Thyroid gland (tissue), 4 donors: ENCODE results near the gene PRELP. TPM values are rescaled to one million over a fixed set of nuclear protein-coding genes. Genes with fewer than 3 reads are reported as not detected.
"Not testable (repeated sequence)": the region's sequence is repeated elsewhere in the genome, so short reads cannot be mapped to it uniquely, and the experiment has no call there.

ENCODE experiments used
- DNase-seq, 2 donors: peaks; one replicate each; pipeline ENCODE4 v3.0.0-alpha.2; 2019
- H3K27ac ChIP-seq, 3 donors: fragments of 200-600 bp; sonication (generic); 1 replicate in 2 of 3; 2 replicates in 1 of 3; pipeline ENCODE4 v1.5.1; 2016 to 2019; ENCODE audit warnings: mild to moderate bottlenecking in 1 of 3, moderate library complexity in 1 of 3
- H3K27me3 ChIP-seq: fragments of 200-600 bp; sonication (generic); one replicate; pipeline ENCODE4 v1.5.1; 2019
- H3K36me3 ChIP-seq, 2 donors: fragments of 200-600 bp; sonication (generic); one replicate each; pipeline ENCODE4 v1.5.1; 2016 to 2019
- H3K4me1 ChIP-seq, 2 donors: fragments of 200-600 bp; sonication (generic); one replicate each; pipeline ENCODE4 v1.5.1; 2017 to 2019
- H3K4me3 ChIP-seq, 3 donors: fragments of 200-600 bp; sonication (generic); replicated peaks in 1 of 3; 1 replicate in 2 of 3; 2 replicates in 1 of 3; pipeline ENCODE4 v1.5.1; 2016; ENCODE audit warnings: mild to moderate bottlenecking in 1 of 3
- H3K9me3 ChIP-seq: fragments of 200-600 bp; sonication (generic); one replicate; pipeline ENCODE4 v1.5.1; 2017
- POLR2A ChIP-seq, 2 donors: fragments of 450-650 bp; IDR thresholded peaks; one replicate each; pipeline ENCODE4 v1.6.1; 2017; ENCODE audit warnings: antibody characterized with exemption in 2 of 2, mild to moderate bottlenecking in 2 of 2, moderate library complexity in 1 of 2
- WGBS, 2 donors: methylation state at CpG; one replicate each; pipeline ENCODE4 v1.1.5; 2017; 5-methylcytosine and 5-hydroxymethylcytosine counted together
- intact Hi-C: fragments of 100-400 bp; cut with DNase I; formaldehyde crosslinking; loops from one replicate; pipeline ENCODE4 v1.15.1; 2023
- total RNA-seq, 4 donors: library from RNA; depleted of rRNA; stranded (reverse); fragments of >200 nt; gene quantifications; one replicate each; pipeline ENCODE4 v1.2.3, GENCODE V29; 2016
- TF ChIP-seq, protein P1 (sequence below), 6 experiments: fragments of 200-600 bp in 3 of 6; fragments of 450-650 bp in 3 of 6; sonication (generic) in 3 of 6; IDR thresholded peaks; one replicate each; pipeline ENCODE4 v1.5.1; 2016 to 2019; ENCODE audit warnings: antibody characterized with exemption in 6 of 6, mild to moderate bottlenecking in 2 of 6, inconsistent platforms in 1 of 6, moderate library complexity in 1 of 6

Gene PRELP
- total RNA-seq, 4 donors from 2014 or later = 17.5 to 86.1 (median 35.4) TPM

DNA sequence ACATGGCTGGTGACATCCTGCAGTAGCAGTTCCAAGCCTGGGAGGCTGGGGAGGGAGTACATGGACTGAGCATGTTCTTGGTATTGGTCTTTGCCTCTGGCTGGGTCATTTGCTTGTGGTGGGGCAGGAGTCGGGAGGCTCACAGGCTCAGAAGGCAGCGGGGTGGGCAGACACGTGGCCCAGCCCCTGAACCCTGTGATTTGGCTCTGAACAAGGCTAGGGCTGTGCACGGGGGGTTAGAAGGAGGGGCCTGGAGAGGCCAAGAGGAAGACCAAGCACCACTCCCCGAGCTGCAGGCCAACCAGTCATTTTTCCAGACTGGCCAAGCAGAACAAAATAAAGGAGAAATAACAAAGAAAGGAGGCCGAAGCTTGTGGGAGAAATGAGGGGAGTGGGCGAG is 9.7 kb upstream of the PRELP start:
- TF ChIP-seq POLR2A (IDR thresholded peaks at IDR 0.05) = peak in 1 of 2 donors; percentile 28
- TF ChIP-seq, protein P1, sequence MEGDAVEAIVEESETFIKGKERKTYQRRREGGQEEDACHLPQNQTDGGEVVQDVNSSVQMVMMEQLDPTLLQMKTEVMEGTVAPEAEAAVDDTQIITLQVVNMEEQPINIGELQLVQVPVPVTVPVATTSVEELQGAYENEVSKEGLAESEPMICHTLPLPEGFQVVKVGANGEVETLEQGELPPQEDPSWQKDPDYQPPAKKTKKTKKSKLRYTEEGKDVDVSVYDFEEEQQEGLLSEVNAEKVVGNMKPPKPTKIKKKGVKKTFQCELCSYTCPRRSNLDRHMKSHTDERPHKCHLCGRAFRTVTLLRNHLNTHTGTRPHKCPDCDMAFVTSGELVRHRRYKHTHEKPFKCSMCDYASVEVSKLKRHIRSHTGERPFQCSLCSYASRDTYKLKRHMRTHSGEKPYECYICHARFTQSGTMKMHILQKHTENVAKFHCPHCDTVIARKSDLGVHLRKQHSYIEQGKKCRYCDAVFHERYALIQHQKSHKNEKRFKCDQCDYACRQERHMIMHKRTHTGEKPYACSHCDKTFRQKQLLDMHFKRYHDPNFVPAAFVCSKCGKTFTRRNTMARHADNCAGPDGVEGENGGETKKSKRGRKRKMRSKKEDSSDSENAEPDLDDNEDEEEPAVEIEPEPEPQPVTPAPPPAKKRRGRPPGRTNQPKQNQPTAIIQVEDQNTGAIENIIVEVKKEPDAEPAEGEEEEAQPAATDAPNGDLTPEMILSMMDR (IDR thresholded peaks at IDR 0.05) = no peak
- intact Hi-C loops = no loop called here
- H3K27ac ChIP-seq = peak overlapping the region; percentile 53 to 89 (median 76)
- H3K36me3 ChIP-seq = no peaks in the 10 kb centered on the region
- 10 to 14% methylated on average over 7 of the region's 7 CpGs for WGBS, 2 donors
- H3K4me3 ChIP-seq = no peak overlapping the region
- H3K9me3 ChIP-seq = no peaks in the 10 kb centered on the region
- H3K27me3 ChIP-seq = no peaks in the 10 kb centered on the region
- H3K4me1 ChIP-seq = peaks cover 23 to 55% of the 10 kb centered on the region in 2 donors
- peak; percentile 75 for DNase-seq

DNA sequence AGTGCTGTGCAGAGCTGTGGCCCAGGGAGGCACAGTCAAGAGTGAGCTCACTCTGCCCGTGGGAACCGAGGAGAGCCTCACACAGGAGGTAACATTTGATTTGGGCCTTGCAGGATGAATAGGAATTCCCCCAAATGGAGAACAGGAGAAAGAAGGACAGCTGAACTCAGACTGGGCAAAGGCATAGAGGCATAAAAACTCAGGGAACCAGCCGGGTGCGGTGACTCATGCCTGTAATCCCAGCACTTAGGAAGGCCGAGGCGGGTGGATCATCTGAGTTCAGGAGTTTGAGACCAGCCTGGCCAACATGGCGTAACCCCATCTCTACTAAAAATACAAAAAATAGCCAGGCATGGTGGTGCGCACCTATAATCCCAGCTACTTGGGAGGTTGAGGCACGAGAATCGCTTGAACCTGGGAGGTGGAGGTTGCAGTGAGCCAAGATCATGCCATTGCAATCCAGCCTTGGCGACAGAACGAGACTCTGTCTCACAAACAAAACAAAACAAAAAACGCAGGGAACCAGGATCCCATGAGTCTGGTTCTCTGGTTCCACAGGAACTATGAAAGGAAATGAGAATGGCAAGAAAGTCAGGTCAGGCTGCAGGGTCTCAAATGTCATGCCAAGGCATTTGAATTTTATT is 8.6 kb upstream of the PRELP start:
- H3K36me3 ChIP-seq, H3K27me3 ChIP-seq, H3K9me3 ChIP-seq, H3K4me3 ChIP-seq, intact Hi-C loops: not testable (repeated sequence)
- WGBS, 2 donors = 67 to 80% methylated on average over 13 of the region's 13 CpGs
- peak in 1 of 2 donors; percentile 36 for DNase-seq
- peak overlapping the region; percentile 53 to 89 (median 76) for H3K27ac ChIP-seq
- H3K4me1 ChIP-seq = peaks cover 23 to 55% of the 10 kb centered on the region in 2 donors

DNA sequence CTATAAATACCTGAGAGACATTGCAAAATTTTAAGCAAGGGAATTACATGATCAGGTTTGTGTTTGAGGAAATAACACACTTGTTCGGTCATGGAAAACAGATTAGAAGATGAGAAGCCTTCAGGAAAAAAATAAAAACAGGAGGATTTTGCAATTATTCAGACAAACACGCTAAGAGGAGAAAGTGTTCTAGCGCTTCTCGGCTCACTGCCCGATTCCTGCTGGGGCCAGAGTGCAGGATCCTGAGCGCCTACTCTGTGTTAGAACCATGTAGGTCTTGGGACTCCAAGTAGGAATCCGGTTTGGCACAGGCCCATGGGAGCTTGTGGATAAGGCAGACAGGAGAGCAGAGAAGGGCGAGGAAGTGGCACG is 8.1 kb upstream of the PRELP start:
- no peaks in the 10 kb centered on the region for H3K9me3 ChIP-seq
- WGBS, 2 donors = 30 to 39% methylated on average over 9 of the region's 9 CpGs
- TF ChIP-seq, protein P1 (IDR thresholded peaks at IDR 0.05) = no peak
- TF ChIP-seq POLR2A (IDR thresholded peaks at IDR 0.05) = no peak
- peak; percentile 76 to 80 for DNase-seq
- H3K27me3 ChIP-seq = no peaks in the 10 kb centered on the region
- H3K27ac ChIP-seq = peak overlapping the region; percentile 53 to 89 (median 76)
- intact Hi-C loops = no loop called here
- H3K36me3 ChIP-seq = no peaks in the 10 kb centered on the region
- H3K4me3 ChIP-seq = no peak overlapping the region
- H3K4me1 ChIP-seq = peaks cover 23 to 55% of the 10 kb centered on the region in 2 donors

DNA sequence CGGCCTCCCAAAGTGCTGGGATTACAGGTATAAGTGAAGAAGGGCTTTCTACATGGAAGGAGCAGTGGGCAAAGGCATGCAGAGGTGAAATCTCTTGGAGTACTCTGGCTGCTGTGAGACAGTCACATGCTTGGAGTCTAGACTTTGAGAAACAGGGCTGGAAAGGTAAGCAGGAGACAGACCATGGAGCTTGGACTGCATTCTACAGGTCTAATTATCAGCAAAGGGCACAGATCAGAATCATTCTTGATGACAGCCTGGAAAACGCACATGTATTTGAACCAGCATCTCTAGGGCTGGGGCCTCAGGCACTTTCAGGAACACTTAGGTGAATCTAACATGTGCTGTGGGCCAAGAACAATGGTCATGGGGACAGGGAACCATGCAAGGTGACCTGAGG is 7.3 kb upstream of the PRELP start:
- TF ChIP-seq POLR2A (IDR thresholded peaks at IDR 0.05) = no peak
- TF ChIP-seq, protein P1 (IDR thresholded peaks at IDR 0.05) = no peak
- no peaks in the 10 kb centered on the region for H3K36me3 ChIP-seq
- intact Hi-C loops = no loop called here
- H3K27ac ChIP-seq = peak overlapping the region in 1 of 3 donors; percentile 89
- no peaks in the 10 kb centered on the region for H3K9me3 ChIP-seq
- WGBS, 2 donors = 92 to 100% methylated on average over 2 of the region's 2 CpGs
- no peaks in the 10 kb centered on the region for H3K27me3 ChIP-seq
- H3K4me1 ChIP-seq = peaks cover 23 to 51% of the 10 kb centered on the region in 2 donors
- no peak for DNase-seq
- no peak overlapping the region for H3K4me3 ChIP-seq

DNA sequence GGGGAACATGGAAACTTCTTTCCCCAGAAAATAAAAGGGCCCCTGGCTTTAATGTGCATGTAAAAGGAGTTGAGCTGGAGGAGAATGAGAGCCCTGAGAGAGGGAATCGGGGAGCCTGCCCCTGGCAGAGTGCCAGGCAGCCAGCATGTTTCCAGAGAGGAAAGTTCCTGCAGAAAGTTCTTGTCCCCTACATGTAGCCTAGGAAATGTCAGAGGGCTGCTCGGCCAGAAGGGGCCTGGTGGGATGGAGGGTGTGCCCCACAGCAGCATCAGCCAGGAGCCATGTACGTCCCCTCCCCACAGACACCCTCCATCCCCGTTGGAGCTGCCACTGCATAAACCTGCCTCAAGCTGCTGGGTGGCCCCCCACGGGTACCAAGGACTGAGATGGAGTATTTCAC is 5.4 kb upstream of the PRELP start:
- Histone ChIP-seq H3K36me3 (no peaks in the 10 kb centered on the region), H3K27ac (no peak overlapping the region), H3K4me3 (no peak overlapping the region), H3K27me3 (no peaks in the 10 kb centered on the region), H3K4me1 (peaks cover 19 to 38% of the 10 kb centered on the region in 2 donors), H3K9me3 (no peaks in the 10 kb centered on the region)
- no peak for TF ChIP-seq POLR2A (IDR thresholded peaks at IDR 0.05)
- TF ChIP-seq, protein P1 (IDR thresholded peaks at IDR 0.05) = no peak
- intact Hi-C loops = no loop called here
- no peak for DNase-seq
- WGBS, 2 donors = 61 to 64% methylated on average over 5 of the region's 5 CpGs
